Body of pancreas (tissue), 4 donors: Measurements from ENCODE around the gene CTSF. TPM values are rescaled to one million over a fixed set of nuclear protein-coding genes. Genes with fewer than 3 reads are reported as not detected.

Source experiments
- ATAC-seq: fragments of 150-250 bp; one replicate; pipeline ENCODE4 v1.9.1; 2016
- DNase-seq, 4 donors: peaks; one replicate each; pipeline ENCODE4 v3.0.0-alpha.2; 2019
- H3K27ac ChIP-seq, 4 donors: fragments of 200-600 bp; sonication (generic); 1 replicate in 3 of 4; 2 replicates in 1 of 4; pipeline versions ENCODE4 v1.5.1 to v1.6.1; 2016 to 2019; ENCODE audit warnings: mild to moderate bottlenecking in 1 of 4, mixed read lengths in 1 of 4, moderate library complexity in 1 of 4
- H3K27me3 ChIP-seq, 2 donors: fragments of 200-600 bp; sonication (generic); one replicate each; pipeline ENCODE4 v1.6.0; 2016; ENCODE audit warnings: mild to moderate bottlenecking in 1 of 2
- H3K36me3 ChIP-seq, 2 donors: fragments of 200-600 bp; sonication (generic); replicated peaks in 1 of 2; 2 replicates each; pipeline ENCODE4 v1.5.1; 2016; ENCODE audit warnings: low read depth in 2 of 2; ENCODE audit not compliant: insufficient read depth in 1 of 2
- H3K4me1 ChIP-seq: fragments of 200-600 bp; sonication (generic); one replicate; pipeline ENCODE4 v1.6.0; 2016
- H3K4me3 ChIP-seq, 2 donors: fragments of 200-600 bp; sonication (generic); 1 replicate in 1 of 2; 2 replicates in 1 of 2; pipeline ENCODE4 v1.5.1; 2016 to 2019
- H3K9me3 ChIP-seq, 3 donors: fragments of 200-600 bp; sonication (generic); 1 replicate in 2 of 3; 2 replicates in 1 of 3; pipeline ENCODE4 v1.5.1; 2016
- CTCF ChIP-seq, 7 experiments: fragments of 450-650 bp in 4 of 7; fragments of 200-600 bp in 3 of 7; sonication (generic) in 3 of 7; IDR thresholded peaks; one replicate each; pipeline ENCODE4 v1.5.1; 2016 to 2019; ENCODE audit warnings: antibody characterized with exemption in 7 of 7
- POLR2A ChIP-seq, 3 donors: fragments of 450-650 bp; IDR thresholded peaks; one replicate each; pipeline ENCODE4 v1.6.1; 2016; ENCODE audit warnings: antibody characterized with exemption in 3 of 3, mild to moderate bottlenecking in 2 of 3
- WGBS, 2 donors: methylation state at CpG; one replicate each; pipeline ENCODE4 v1.1.5; 2017; 5-methylcytosine and 5-hydroxymethylcytosine counted together
- intact Hi-C: fragments of 100-400 bp; cut with DNase I; formaldehyde crosslinking; loops from one replicate; pipeline ENCODE4 v1.15.1; 2023
- total RNA-seq, 2 donors: library from RNA; depleted of rRNA; stranded (reverse); fragments of >200 nt; gene quantifications; one replicate each; pipeline ENCODE4 v1.1.0, GENCODE V29; 2016

Gene CTSF
- total RNA-seq, 2 donors from 2014 or later = 55.8 to 61.3 TPM

- no peaks in the 10 kb centered on the region for H3K36me3 ChIP-seq
- no peak for TF ChIP-seq CTCF (IDR thresholded peaks at IDR 0.05)
- TF ChIP-seq POLR2A (IDR thresholded peaks at IDR 0.05) = no peak
- no peak for DNase-seq
- no peak overlapping the region for H3K27ac ChIP-seq
- no peaks in the 10 kb centered on the region for H3K9me3 ChIP-seq
- WGBS, 2 donors = 78 to 96% methylated on average over 7 to 11 of the region's 14 CpGs
- intact Hi-C loops = no loop called here
- no peak overlapping the region for H3K4me3 ChIP-seq
- no peak for ATAC-seq
- no peaks in the 10 kb centered on the region for H3K27me3 ChIP-seq
- H3K4me1 ChIP-seq = peaks cover 15% of the 10 kb centered on the region
Measured at GRCh38 chr11:66564538-66564937, 3.9 kb downstream of the CTSF start.

- WGBS, 2 donors = 88 to 100% methylated on average over 2 to 10 of the region's 10 CpGs
- peaks cover 21% of the 10 kb centered on the region for H3K4me1 ChIP-seq
- H3K27me3 ChIP-seq = no peaks in the 10 kb centered on the region
- no peaks in the 10 kb centered on the region for H3K36me3 ChIP-seq
- intact Hi-C loops = no loop called here
- no peak for ATAC-seq
- no peak overlapping the region for H3K27ac ChIP-seq
- DNase-seq = no peak
- no peak overlapping the region for H3K4me3 ChIP-seq
- TF ChIP-seq CTCF (IDR thresholded peaks at IDR 0.05) (no peak), POLR2A (IDR thresholded peaks at IDR 0.05) (no peak)
- H3K9me3 ChIP-seq = no peaks in the 10 kb centered on the region
Measured at GRCh38 chr11:66563832-66564231, 4.6 kb downstream of the CTSF start.

GRCh38 chr11:66562907-66563583 is 5.4 kb downstream of the CTSF start:
- Histone ChIP-seq H3K9me3 (no peaks in the 10 kb centered on the region), H3K27me3 (no peaks in the 10 kb centered on the region), H3K4me3 (no peak overlapping the region), H3K27ac (no peak overlapping the region), H3K4me1 (peaks cover 15% of the 10 kb centered on the region), H3K36me3 (no peaks in the 10 kb centered on the region)
- ATAC-seq (no peak), DNase-seq (no peak)
- intact Hi-C loops = no loop called here
- 80 to 85% methylated on average over 9 to 20 of the region's 20 CpGs for WGBS, 2 donors
- no peak for TF ChIP-seq CTCF (IDR thresholded peaks at IDR 0.05)
- no peak for TF ChIP-seq POLR2A (IDR thresholded peaks at IDR 0.05)

- DNase-seq = no peak
- ATAC-seq = no peak
- Histone ChIP-seq H3K27me3 (no peaks in the 10 kb centered on the region), H3K9me3 (no peaks in the 10 kb centered on the region), H3K36me3 (no peaks in the 10 kb centered on the region), H3K4me1 (peaks cover 9% of the 10 kb centered on the region), H3K27ac (no peak overlapping the region), H3K4me3 (no peak overlapping the region)
- intact Hi-C loops = no loop called here
- TF ChIP-seq CTCF (IDR thresholded peaks at IDR 0.05) = no peak
- no peak for TF ChIP-seq POLR2A (IDR thresholded peaks at IDR 0.05)
- 65 to 83% methylated on average over 2 of the region's 2 CpGs for WGBS, 2 donors
Measured at GRCh38 chr11:66562275-66562674, 6.1 kb downstream of the CTSF start.

- no peaks in the 10 kb centered on the region for H3K36me3 ChIP-seq
- TF ChIP-seq POLR2A (IDR thresholded peaks at IDR 0.05) (no peak), CTCF (IDR thresholded peaks at IDR 0.05) (no peak)
- H3K4me3 ChIP-seq = no peak overlapping the region
- 91 to 95% methylated on average over 7 to 9 of the region's 9 CpGs for WGBS, 2 donors
- H3K27me3 ChIP-seq = no peaks in the 10 kb centered on the region
- no peak for DNase-seq
- ATAC-seq = no peak
- intact Hi-C loops = no loop called here
- peaks cover 9% of the 10 kb centered on the region for H3K4me1 ChIP-seq
- no peaks in the 10 kb centered on the region for H3K9me3 ChIP-seq
- H3K27ac ChIP-seq = no peak overlapping the region
Measured at GRCh38 chr11:66561975-66562248, 6.5 kb downstream of the CTSF start.
